OCI-LY3 (cell line): ENCODE measurements around the gene MTUS2.

ENCODE experiments used
- CTCF ChIP-seq: fragments of 200-600, 300-600 bp; sonication (generic); IDR thresholded peaks from 2 replicates; pipeline ENCODE4 v1.5.1; 2014; ENCODE audit warnings: antibody characterized with exemption, low read length, low read depth
- EZH2phosphoT487 ChIP-seq: fragments of 200-600 bp; shearing (Covaris generic); IDR thresholded peaks from 2 replicates; pipeline ENCODE4 v1.6.1; 2018; ENCODE audit warnings: antibody characterized with exemption, mixed run types, low read depth

DNA sequence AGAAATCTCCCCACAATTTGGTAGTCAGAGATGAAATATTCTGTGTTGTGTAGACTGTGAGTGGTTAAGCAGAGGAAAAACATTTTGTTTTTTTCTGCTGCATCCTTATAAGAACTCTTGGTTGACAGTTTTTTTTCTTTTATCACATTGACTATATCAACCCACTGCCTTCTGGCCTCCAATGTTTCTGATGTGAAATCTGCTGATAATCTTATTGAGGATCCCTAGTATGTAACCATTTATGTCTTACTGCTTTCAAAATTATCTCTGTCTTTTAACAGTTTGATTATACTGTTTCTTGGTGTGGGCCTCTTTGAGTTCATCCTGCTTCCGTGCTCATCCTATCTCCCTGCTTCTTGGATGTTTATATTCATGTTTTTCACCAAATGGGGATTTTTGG lies 316.9 kb downstream of the MTUS2 start:
- TF ChIP-seq CTCF (no peak), EZH2phosphoT487 (no peak)
